ENCODE results near the gene DLG5. TPM values are rescaled to one million over a fixed set of nuclear protein-coding genes. Genes with fewer than 3 reads are reported as not detected.

The DLG5 gene
- total and polyA plus RNA-seq, 9 of the 15 experiments (the other 6 are each of a cell fraction or from before 2014, with no cell fraction given) = 1.4 to 26.8 (median 11.2) TPM

DNA sequence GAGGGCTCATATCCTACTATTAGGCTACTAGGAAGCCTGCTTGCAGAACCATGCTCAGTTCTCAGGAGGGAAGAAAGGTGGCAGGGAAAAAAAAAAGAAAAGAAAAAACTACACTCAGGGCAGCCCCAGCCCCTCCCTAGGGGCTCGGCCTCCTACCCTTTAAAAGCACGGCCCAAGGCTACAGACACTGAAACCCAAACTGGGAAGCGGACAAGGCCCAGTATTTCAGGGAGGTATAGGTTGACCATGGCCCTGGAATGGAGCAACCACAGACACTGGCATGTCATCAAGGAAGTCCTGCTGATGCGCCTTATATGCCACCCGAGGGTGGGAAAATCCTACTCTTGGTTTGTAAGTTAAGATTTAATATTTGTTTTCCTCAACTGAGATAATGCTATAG lies 50.8 kb downstream of the DLG5 start (continued):
- no peak for TF ChIP-seq NR2C2 (CRISPR knock-in tag; IDR thresholded peaks at IDR 0.05)
- TF ChIP-seq NR2C2 (tag; IDR thresholded peaks at IDR 0.05) = no peak
- TF ChIP-seq, protein P1, sequence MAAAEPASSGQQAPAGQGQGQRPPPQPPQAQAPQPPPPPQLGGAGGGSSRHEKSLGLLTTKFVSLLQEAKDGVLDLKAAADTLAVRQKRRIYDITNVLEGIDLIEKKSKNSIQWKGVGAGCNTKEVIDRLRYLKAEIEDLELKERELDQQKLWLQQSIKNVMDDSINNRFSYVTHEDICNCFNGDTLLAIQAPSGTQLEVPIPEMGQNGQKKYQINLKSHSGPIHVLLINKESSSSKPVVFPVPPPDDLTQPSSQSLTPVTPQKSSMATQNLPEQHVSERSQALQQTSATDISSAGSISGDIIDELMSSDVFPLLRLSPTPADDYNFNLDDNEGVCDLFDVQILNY (CRISPR knock-in tag; IDR thresholded peaks at IDR 0.05) = no peak
- TF ChIP-seq, protein P2, sequence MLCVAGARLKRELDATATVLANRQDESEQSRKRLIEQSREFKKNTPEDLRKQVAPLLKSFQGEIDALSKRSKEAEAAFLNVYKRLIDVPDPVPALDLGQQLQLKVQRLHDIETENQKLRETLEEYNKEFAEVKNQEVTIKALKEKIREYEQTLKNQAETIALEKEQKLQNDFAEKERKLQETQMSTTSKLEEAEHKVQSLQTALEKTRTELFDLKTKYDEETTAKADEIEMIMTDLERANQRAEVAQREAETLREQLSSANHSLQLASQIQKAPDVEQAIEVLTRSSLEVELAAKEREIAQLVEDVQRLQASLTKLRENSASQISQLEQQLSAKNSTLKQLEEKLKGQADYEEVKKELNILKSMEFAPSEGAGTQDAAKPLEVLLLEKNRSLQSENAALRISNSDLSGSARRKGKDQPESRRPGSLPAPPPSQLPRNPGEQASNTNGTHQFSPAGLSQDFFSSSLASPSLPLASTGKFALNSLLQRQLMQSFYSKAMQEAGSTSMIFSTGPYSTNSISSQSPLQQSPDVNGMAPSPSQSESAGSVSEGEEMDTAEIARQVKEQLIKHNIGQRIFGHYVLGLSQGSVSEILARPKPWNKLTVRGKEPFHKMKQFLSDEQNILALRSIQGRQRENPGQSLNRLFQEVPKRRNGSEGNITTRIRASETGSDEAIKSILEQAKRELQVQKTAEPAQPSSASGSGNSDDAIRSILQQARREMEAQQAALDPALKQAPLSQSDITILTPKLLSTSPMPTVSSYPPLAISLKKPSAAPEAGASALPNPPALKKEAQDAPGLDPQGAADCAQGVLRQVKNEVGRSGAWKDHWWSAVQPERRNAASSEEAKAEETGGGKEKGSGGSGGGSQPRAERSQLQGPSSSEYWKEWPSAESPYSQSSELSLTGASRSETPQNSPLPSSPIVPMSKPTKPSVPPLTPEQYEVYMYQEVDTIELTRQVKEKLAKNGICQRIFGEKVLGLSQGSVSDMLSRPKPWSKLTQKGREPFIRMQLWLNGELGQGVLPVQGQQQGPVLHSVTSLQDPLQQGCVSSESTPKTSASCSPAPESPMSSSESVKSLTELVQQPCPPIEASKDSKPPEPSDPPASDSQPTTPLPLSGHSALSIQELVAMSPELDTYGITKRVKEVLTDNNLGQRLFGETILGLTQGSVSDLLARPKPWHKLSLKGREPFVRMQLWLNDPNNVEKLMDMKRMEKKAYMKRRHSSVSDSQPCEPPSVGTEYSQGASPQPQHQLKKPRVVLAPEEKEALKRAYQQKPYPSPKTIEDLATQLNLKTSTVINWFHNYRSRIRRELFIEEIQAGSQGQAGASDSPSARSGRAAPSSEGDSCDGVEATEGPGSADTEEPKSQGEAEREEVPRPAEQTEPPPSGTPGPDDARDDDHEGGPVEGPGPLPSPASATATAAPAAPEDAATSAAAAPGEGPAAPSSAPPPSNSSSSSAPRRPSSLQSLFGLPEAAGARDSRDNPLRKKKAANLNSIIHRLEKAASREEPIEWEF (CRISPR knock-in tag; IDR thresholded peaks at IDR 0.05) = no peak
- no peak for TF ChIP-seq CC2D1A (IDR thresholded peaks at IDR 0.05)
- no peak for TF ChIP-seq TEAD1 (CRISPR knock-in tag; IDR thresholded peaks at IDR 0.05)
